GM12878 (cell line): ENCODE measurements around the gene CADM2. TPM values are rescaled to one million over a fixed set of nuclear protein-coding genes. Genes with fewer than 3 reads are reported as not detected.

ENCODE experiments used
- ATAC-seq: fragments of 200-7000 bp; cut with Tn5 transposase; 3 replicates; pipeline ENCODE4 v1.9.1; 2020; ENCODE audit warnings: mild to moderate bottlenecking, moderate library complexity
- BruUV-seq: library from RNA; stranded (reverse); fragments of 400-500 nt; replicated peaks from 2 replicates; lab custom pipeline; 2021; lab: Mats Ljungman, UMichigan
- CTCF ChIA-PET: fragments of 300-600 bp; sonication (Branson Sonifier 250); formaldehyde crosslinking; extraction: SDS; loops from one replicate; lab custom pipeline; 2021; ENCODE audit warnings: inconsistent platforms; lab: Yijun Ruan, JAX
- POLR2A ChIA-PET: fragments of 350-600 bp; formaldehyde crosslinking; extraction: SDS; loops from one replicate; lab custom pipeline; 2021; ENCODE audit warnings: inconsistent platforms; lab: Charles Lee
- RAD21 ChIA-PET: fragments of 300-600 bp; sonication (Branson Sonifier 250); formaldehyde crosslinking; loops from one replicate; lab custom pipeline; 2023; ENCODE audit warnings: antibody characterized with exemption; ENCODE audit not compliant: unreplicated experiment; lab: Charles Lee
- SMC1A ChIA-PET: fragments of 300-600 bp; sonication (Branson Sonifier 250); formaldehyde crosslinking; loops from one replicate; lab custom pipeline; 2023; ENCODE audit not compliant: unreplicated experiment, uncharacterized antibody; lab: Charles Lee
- DNase-seq: peaks from one replicate; pipeline ENCODE4 v3.0.0-alpha.2; 2011; ENCODE audit warnings: low read depth, low spot score
- FAIRE-seq: peaks from 3 replicates; lab custom pipeline; 2011; peaks lifted over from hg19 to GRCh38; lab: Jason Lieb, UNC
- H2AFZ ChIP-seq: 2 replicates; pipeline ENCODE4 v1.6.0; 2011; ENCODE audit warnings: low read depth, low read length, control low read depth; ENCODE audit not compliant: control insufficient read depth
- H3K27ac ChIP-seq: 2 replicates; pipeline ENCODE4 v1.5.1; 2011; ENCODE audit warnings: control low read depth; ENCODE audit not compliant: control insufficient read depth, insufficient read depth
- H3K27me3 ChIP-seq, 2 experiments: replicated peaks in 1 of 2; 2 replicates each; pipeline versions ENCODE4 v1.6.0 to v1.6.1; 2011; ENCODE audit warnings: low read length in 1 of 2; ENCODE audit not compliant: control insufficient read depth in 2 of 2, insufficient read depth in 2 of 2
- H3K36me3 ChIP-seq, 2 experiments: 2 replicates each; pipeline ENCODE4 v1.5.1; 2011; ENCODE audit warnings: low read length in 1 of 2; ENCODE audit not compliant: control insufficient read depth in 2 of 2, insufficient read depth in 2 of 2
- H3K4me1 ChIP-seq: 2 replicates; pipeline ENCODE4 v1.6.1; 2011; ENCODE audit warnings: mild to moderate bottlenecking, low read length, moderate library complexity, mixed read lengths; ENCODE audit not compliant: control insufficient read depth, insufficient read depth
- H3K4me2 ChIP-seq: 2 replicates; pipeline ENCODE4 v1.6.0; 2011; ENCODE audit warnings: control low read depth; ENCODE audit not compliant: control insufficient read depth, insufficient read depth
- H3K4me3 ChIP-seq: fragments of 200-600 bp; sonication (generic); 2 replicates; pipeline ENCODE4 v1.5.1; 2016
- H3K79me2 ChIP-seq: 2 replicates; pipeline ENCODE4 v1.6.0; 2011; ENCODE audit warnings: low read length; ENCODE audit not compliant: control insufficient read depth, insufficient read depth
- H3K9ac ChIP-seq: 2 replicates; pipeline ENCODE4 v1.8.0; 2011; ENCODE audit warnings: low read length, control low read depth, mixed read lengths; ENCODE audit not compliant: control insufficient read depth, insufficient read depth
- H3K9me3 ChIP-seq: replicated peaks from 3 replicates; pipeline ENCODE4 v1.5.1; 2011; ENCODE audit warnings: mild to moderate bottlenecking, low read length; ENCODE audit not compliant: control insufficient read depth, insufficient read depth
- H4K20me1 ChIP-seq: 2 replicates; pipeline ENCODE4 v1.6.0; 2011; ENCODE audit not compliant: control insufficient read depth, insufficient read depth
- EGR1 ChIP-seq, 2 experiments: IDR thresholded peaks; 1 replicate in 1 of 2; 2 replicates in 1 of 2; pipeline ENCODE4 v1.6.1; 2011 to 2012; ENCODE audit warnings: low read depth in 2 of 2, low read length in 2 of 2, borderline replicate concordance in 1 of 2, mild to moderate bottlenecking in 1 of 2, moderate library complexity in 1 of 2
- IRF3 ChIP-seq: fragments of 450-650 bp; IDR thresholded peaks from 2 replicates; pipeline ENCODE4 v1.6.1; 2014; ENCODE audit warnings: mild to moderate bottlenecking
- MTA2 ChIP-seq: fragments of 450-650 bp; IDR thresholded peaks from 2 replicates; pipeline ENCODE4 v1.6.1; 2016; ENCODE audit warnings: low read depth, mild to moderate bottlenecking, moderate library complexity
- MYB ChIP-seq: fragments of 150-350 bp; IDR thresholded peaks from 2 replicates; pipeline ENCODE4 v1.6.1; 2014; ENCODE audit warnings: mild to moderate bottlenecking, low read depth, low read length, borderline replicate concordance
- WGBS: methylation state at CpG from one replicate; pipeline ENCODE4 v1.1.6; 2016; ENCODE audit warnings: low lambda C conversion rate; ENCODE audit not compliant: insufficient replicate concordance, insufficient coverage; ENCODE audit errors: missing lambda C conversion rate; 5-methylcytosine and 5-hydroxymethylcytosine counted together
- in situ Hi-C: fragments of 300-500 bp; cut with MboI; formaldehyde crosslinking; loops from 9 replicates; pipeline ENCODE4 v1.14.3; 2018; ENCODE audit warnings: mixed read lengths
- intact Hi-C: fragments of 100-400 bp; cut with micrococcal nuclease; formaldehyde crosslinking; loops from one replicate; pipeline ENCODE4 v1.14.2; 2022; ENCODE audit not compliant: unreplicated experiment
- polyA plus RNA-seq, 11 experiments: library from polyadenylated mRNA; depleted of rRNA in 4 of 11; unstranded in 6 of 11; stranded (reverse) in 5 of 11; fragments of >200 nt; fragmentation: Nextera tagmentation in 4 of 11; fragmentation: Illumina TruSeq in 1 of 11; extraction: Ambion mirVana in 4 of 11; extraction: Trizol in 1 of 11; gene quantifications; 1 replicate in 1 of 11; 2 replicates in 10 of 11; pipeline versions ENCODE4 v1.2.1 to v1.2.3, GENCODE V29; 2011 to 2016; ENCODE audit warnings: inconsistent platforms in 2 of 11, missing spikeins in 2 of 11, low read depth in 1 of 11
- total RNA-seq, 4 experiments: library from RNA; depleted of rRNA in 3 of 4; stranded (reverse); fragments of >200 nt in 3 of 4; fragmentation: Illumina TruSeq in 1 of 4; extraction: Trizol in 1 of 4; gene quantifications; 2 replicates each; pipeline versions ENCODE4 v1.2.1 to v1.2.3, GENCODE V29; 2013 to 2021

CADM2 gene
- total and polyA plus RNA-seq, 10 of the 15 experiments (the other 5 are each of a cell fraction or from before 2014, with no cell fraction given): 0.13 TPM; not detected in 9

GRCh38 chr3:85376131-85376530 lies 417.3 kb downstream of the CADM2 start:
- ChIA-PET POLR2A (no interaction called here), CTCF (no interaction called here), SMC1A (no interaction called here), RAD21 (no interaction called here)
- BruUV-seq: no TSS peak
- no peaks in the 10 kb centered on the region for H3K27me3 ChIP-seq
- no peak overlapping the region for H3K4me2 ChIP-seq
- H3K36me3 ChIP-seq: no peaks in the 10 kb centered on the region
- intact Hi-C loops: no loop called here
- no peak for DNase-seq
- no peaks in the 10 kb centered on the region for H3K9me3 ChIP-seq
- H3K4me1 ChIP-seq: no peaks in the 10 kb centered on the region
- H3K4me3 ChIP-seq: no peak overlapping the region
- TF ChIP-seq MYB: no peak
- in situ Hi-C loops: no loop called here
- no peak overlapping the region for H2AFZ ChIP-seq
- H4K20me1 ChIP-seq: no peaks in the 10 kb centered on the region
- no peak overlapping the region for H3K27ac ChIP-seq
- H3K9ac ChIP-seq: no peak overlapping the region
- H3K79me2 ChIP-seq: no peaks in the 10 kb centered on the region
- no peak for ATAC-seq
- no peak for FAIRE-seq

GRCh38 chr3:85377115-85377514 lies 418.3 kb downstream of the CADM2 start:
- TF ChIP-seq EGR1 (IDR thresholded peaks at IDR 0.05; ENCODE audit: borderline replicate concordance in 1 of 2, low read depth in 2 of 2, low read length in 2 of 2) (no peak), IRF3 (no peak), MTA2 (no peak)
- BruUV-seq: no TSS peak
- in situ Hi-C loops (no loop called here), intact Hi-C loops (no loop called here)
- ATAC-seq (no peak), DNase-seq (no peak), FAIRE-seq (no peak)
- Histone ChIP-seq H3K4me2 (no peak overlapping the region), H3K36me3 (no peaks in the 10 kb centered on the region), H3K9me3 (no peaks in the 10 kb centered on the region), H4K20me1 (no peaks in the 10 kb centered on the region), H3K79me2 (no peaks in the 10 kb centered on the region), H3K4me3 (no peak overlapping the region), H2AFZ (no peak overlapping the region), H3K27me3 (no peaks in the 10 kb centered on the region), H3K9ac (no peak overlapping the region), H3K4me1 (no peaks in the 10 kb centered on the region), H3K27ac (no peak overlapping the region)
- ChIA-PET POLR2A (no interaction called here), SMC1A (no interaction called here), CTCF (interaction anchor here (0.9 to 1.4 kb wide), 2 partner anchors 190 to 199 kb away, joined by 3 read pairs; no protein-coding TSS in a partner anchor), RAD21 (no interaction called here)
- WGBS: 5% methylated on average over 3 of the region's 3 CpGs
